ENCODE results near the gene FHAD1.

Gene FHAD1

GRCh38 chr1:15309687-15310086 is 62.7 kb downstream of the FHAD1 start:
- TF ChIP-seq SIN3A (IDR thresholded peaks at IDR 0.05; ENCODE audit: borderline replicate concordance, insufficient read depth, low read length) (no peak), FOXP2 (optimal IDR thresholded peaks at IDR 0.05; ENCODE audit: borderline replicate concordance, extremely low read depth, extremely low read length, insufficient read depth) (no peak), POLR2AphosphoS5 (IDR thresholded peaks at IDR 0.05; ENCODE audit: low read depth, low read length) (no peak), REST (IDR thresholded peaks at IDR 0.05; ENCODE audit: insufficient read depth in 1 of 2, low read depth in 2 of 2, low read length in 2 of 2) (no peak), TAF1 (IDR thresholded peaks at IDR 0.05; ENCODE audit: borderline replicate concordance, insufficient read depth, low read length) (no peak)

- TF ChIP-seq TAF1 (IDR thresholded peaks at IDR 0.05; ENCODE audit: borderline replicate concordance, insufficient read depth, low read length): no peak
- no peak for TF ChIP-seq SIN3A (IDR thresholded peaks at IDR 0.05; ENCODE audit: borderline replicate concordance, insufficient read depth, low read length)
- no peak for TF ChIP-seq FOXP2 (optimal IDR thresholded peaks at IDR 0.05; ENCODE audit: borderline replicate concordance, extremely low read depth, extremely low read length, insufficient read depth)
- TF ChIP-seq REST (IDR thresholded peaks at IDR 0.05; ENCODE audit: insufficient read depth in 1 of 2, low read depth in 2 of 2, low read length in 2 of 2): no peak
- no peak for TF ChIP-seq POLR2AphosphoS5 (IDR thresholded peaks at IDR 0.05; ENCODE audit: low read depth, low read length)
Measured at GRCh38 chr1:15310544-15310943, 63.5 kb downstream of the FHAD1 start.

- no peak for TF ChIP-seq TAF1 (IDR thresholded peaks at IDR 0.05; ENCODE audit: borderline replicate concordance, insufficient read depth, low read length)
- TF ChIP-seq SIN3A (IDR thresholded peaks at IDR 0.05; ENCODE audit: borderline replicate concordance, insufficient read depth, low read length): no peak
- no peak for TF ChIP-seq REST (IDR thresholded peaks at IDR 0.05; ENCODE audit: insufficient read depth in 1 of 2, low read depth in 2 of 2, low read length in 2 of 2)
Measured at GRCh38 chr1:15311122-15311822, 64.2 kb downstream of the FHAD1 start.

- TF ChIP-seq FOXP2 (optimal IDR thresholded peaks at IDR 0.05; ENCODE audit: borderline replicate concordance, extremely low read depth, extremely low read length, insufficient read depth) (no peak), POLR2AphosphoS5 (IDR thresholded peaks at IDR 0.05; ENCODE audit: low read depth, low read length) (no peak), SIN3A (IDR thresholded peaks at IDR 0.05; ENCODE audit: borderline replicate concordance, insufficient read depth, low read length) (no peak), REST (IDR thresholded peaks at IDR 0.05; ENCODE audit: insufficient read depth in 1 of 2, low read depth in 2 of 2, low read length in 2 of 2) (no peak)
Measured at GRCh38 chr1:15311880-15312279, 64.9 kb downstream of the FHAD1 start.
